Osteocyte (in vitro differentiated cells): ENCODE results near the gene RAMP1. TPM values are rescaled to one million over a fixed set of nuclear protein-coding genes. Genes with fewer than 3 reads are reported as not detected.

Source experiments
- DNase-seq: peaks from one replicate; pipeline ENCODE4 v3.0.0; 2021; ENCODE audit warnings: mixed read lengths; ENCODE audit not compliant: unreplicated experiment; ENCODE audit errors: extremely low spot score
- H3K27ac Mint-ChIP-seq: one replicate; pipeline ENCODE4 v1.8.0; 2021; ENCODE audit warnings: mild to moderate bottlenecking, mixed read lengths; ENCODE audit not compliant: unreplicated experiment
- H3K27me3 Mint-ChIP-seq: one replicate; pipeline ENCODE4 v1.8.0; 2021; ENCODE audit warnings: mixed read lengths; ENCODE audit not compliant: unreplicated experiment
- H3K36me3 Mint-ChIP-seq: one replicate; pipeline ENCODE4 v1.8.0; 2021; ENCODE audit warnings: mixed read lengths; ENCODE audit not compliant: unreplicated experiment
- H3K4me1 Mint-ChIP-seq: one replicate; pipeline ENCODE4 v1.8.0; 2021; ENCODE audit warnings: mixed read lengths; ENCODE audit not compliant: unreplicated experiment
- H3K4me3 Mint-ChIP-seq: one replicate; pipeline ENCODE4 v1.8.0; 2021; ENCODE audit warnings: mild to moderate bottlenecking, moderate library complexity, mixed read lengths; ENCODE audit not compliant: unreplicated experiment
- H3K9me3 Mint-ChIP-seq: one replicate; pipeline ENCODE4 v1.8.0; 2021; ENCODE audit warnings: mixed read lengths; ENCODE audit not compliant: unreplicated experiment
- total RNA-seq: library from RNA; stranded (reverse); gene quantifications from 2 replicates; pipeline ENCODE4 v1.2.1, GENCODE V29; 2021
- TF ChIP-seq, protein P1 (sequence below): fragments of 200-600 bp; sonication (generic); IDR thresholded peaks from 2 replicates; pipeline ENCODE4 v1.5.0; 2021; ENCODE audit warnings: antibody characterized with exemption, mild to moderate bottlenecking, moderate library complexity

RAMP1 gene
- total RNA-seq, 1 donor from 2014 or later, result 93.4 TPM

GRCh38 chr2:237900891-237901831, 41.7 kb downstream of the RAMP1 start:
- TF ChIP-seq, protein P1, sequence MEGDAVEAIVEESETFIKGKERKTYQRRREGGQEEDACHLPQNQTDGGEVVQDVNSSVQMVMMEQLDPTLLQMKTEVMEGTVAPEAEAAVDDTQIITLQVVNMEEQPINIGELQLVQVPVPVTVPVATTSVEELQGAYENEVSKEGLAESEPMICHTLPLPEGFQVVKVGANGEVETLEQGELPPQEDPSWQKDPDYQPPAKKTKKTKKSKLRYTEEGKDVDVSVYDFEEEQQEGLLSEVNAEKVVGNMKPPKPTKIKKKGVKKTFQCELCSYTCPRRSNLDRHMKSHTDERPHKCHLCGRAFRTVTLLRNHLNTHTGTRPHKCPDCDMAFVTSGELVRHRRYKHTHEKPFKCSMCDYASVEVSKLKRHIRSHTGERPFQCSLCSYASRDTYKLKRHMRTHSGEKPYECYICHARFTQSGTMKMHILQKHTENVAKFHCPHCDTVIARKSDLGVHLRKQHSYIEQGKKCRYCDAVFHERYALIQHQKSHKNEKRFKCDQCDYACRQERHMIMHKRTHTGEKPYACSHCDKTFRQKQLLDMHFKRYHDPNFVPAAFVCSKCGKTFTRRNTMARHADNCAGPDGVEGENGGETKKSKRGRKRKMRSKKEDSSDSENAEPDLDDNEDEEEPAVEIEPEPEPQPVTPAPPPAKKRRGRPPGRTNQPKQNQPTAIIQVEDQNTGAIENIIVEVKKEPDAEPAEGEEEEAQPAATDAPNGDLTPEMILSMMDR, result no peak
- Mint-ChIP-seq H3K4me3 (no peak overlapping the region), H3K36me3 (peaks cover 9% of the 10 kb centered on the region), H3K9me3 (no peaks in the 10 kb centered on the region), H3K27me3 (no peaks in the 10 kb centered on the region), H3K4me1 (peaks cover 56% of the 10 kb centered on the region), H3K27ac (peak overlapping the region; percentile 63)
- DNase-seq, result no peak

DNA sequence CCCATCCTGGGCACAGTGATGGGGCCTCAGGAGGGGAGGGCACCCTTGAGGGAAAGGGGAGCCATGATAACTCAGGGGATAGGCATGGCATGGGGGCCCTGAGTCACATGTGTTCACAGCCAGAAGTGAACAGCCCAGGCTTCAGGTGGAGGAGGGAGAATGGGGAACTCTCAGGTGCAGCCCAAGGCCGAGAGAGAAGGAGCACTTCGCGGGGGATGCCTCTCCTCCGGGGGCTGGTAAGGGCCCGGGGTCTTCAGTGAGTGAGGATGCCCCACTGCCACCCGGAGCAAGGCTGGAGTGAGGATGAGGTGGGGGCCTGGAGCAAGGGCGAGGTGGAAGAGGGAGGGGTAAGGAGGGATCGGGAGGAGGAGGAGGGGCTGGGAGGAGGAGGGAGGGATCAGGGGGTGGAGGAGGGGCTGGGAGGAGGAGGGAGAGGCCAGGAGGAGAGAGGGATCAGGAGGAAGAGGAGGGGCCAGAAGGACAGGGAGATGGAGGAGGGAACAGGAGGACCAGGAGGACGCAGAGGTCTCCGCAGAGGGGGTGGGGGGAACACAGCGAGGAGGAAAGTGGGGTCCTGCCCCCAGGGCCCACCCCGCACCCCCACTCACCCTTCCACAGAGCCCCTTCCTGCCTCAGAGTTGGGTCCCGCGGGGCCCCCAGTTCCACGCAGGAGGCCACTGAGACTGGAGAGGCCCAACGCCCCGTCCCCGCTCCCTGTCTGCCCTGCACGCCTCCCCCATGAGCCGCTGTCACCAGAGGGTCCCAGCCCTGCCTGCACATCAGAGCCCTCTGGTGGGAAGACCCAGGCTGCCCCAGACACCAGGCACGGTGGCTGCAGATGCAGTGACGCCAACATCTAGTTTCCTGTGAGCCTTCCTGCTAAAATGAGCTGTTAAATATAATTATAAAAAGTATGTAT, 42.8 kb downstream of the RAMP1 start:
- Mint-ChIP-seq H3K9me3 (peaks cover 3% of the 10 kb centered on the region), H3K27me3 (no peaks in the 10 kb centered on the region), H3K4me1 (peaks cover 50% of the 10 kb centered on the region), H3K36me3 (peaks cover 12% of the 10 kb centered on the region), H3K27ac (peak overlapping the region; percentile 63), H3K4me3 (no peak overlapping the region)
- TF ChIP-seq, protein P1, result no peak
- DNase-seq, result no peak

DNA sequence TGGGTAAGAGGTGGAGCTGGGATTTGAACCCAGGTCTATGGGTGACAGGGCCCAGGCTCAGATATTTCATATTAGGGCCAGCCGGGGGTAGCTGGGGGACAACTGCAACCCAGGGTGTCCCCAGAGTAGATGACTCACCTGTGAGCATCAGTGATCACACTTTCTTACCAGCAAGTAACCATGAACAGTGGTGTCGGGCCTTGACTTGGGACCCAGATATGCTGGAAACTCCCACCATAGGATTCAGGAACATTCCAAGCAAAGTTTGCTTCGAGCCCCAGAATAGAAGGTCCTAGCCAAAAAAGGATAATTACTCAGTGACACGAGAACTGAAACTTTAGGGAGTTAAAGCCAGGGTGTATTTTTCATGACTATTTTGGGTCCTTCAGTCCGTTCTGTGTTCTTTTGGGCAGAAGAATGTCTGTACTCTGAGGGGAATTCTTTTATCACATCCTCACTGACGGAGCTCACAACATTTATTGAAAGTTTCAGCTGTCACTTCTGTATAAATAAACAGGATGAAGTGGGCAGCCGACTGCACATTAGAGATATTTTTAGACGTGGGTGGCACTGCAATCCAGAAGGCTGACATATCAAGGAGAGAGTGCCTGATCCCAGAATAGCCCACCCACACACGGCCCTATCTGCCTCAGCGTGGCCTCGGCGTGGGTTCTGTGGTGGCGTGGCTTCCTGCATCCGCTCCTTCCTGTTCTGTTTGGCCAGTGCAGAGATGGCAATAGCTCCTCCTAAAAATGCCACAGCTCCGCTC, 45.6 kb downstream of the RAMP1 start:
- TF ChIP-seq, protein P1, result no peak

DNA sequence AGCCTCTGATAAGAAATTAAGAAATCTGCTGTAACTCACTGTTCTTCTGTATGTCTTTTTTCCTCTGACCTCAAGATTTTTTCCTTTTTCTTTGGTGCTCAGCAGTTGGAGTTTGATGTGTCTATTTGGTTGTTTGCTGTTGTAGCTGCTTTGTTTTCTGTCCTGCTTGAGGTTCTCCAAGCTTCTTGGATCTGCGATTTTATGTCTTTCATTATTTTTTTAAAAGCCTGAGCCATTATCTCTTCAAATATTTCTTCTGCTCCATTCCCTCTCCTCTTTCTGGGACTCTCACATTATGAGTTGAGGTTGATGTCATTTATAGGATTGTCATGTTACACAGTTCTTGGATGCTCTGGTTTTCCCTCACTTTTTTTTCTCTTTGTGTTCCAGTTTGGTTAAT, 47.7 kb downstream of the RAMP1 start:
- no peak overlapping the region for H3K4me3 Mint-ChIP-seq
- peaks cover 13% of the 10 kb centered on the region for H3K36me3 Mint-ChIP-seq
- H3K9me3 Mint-ChIP-seq, result peaks cover 12% of the 10 kb centered on the region
- no peaks in the 10 kb centered on the region for H3K27me3 Mint-ChIP-seq
- TF ChIP-seq, protein P1, result no peak
- peak overlapping the region; percentile 71 for H3K27ac Mint-ChIP-seq
- H3K4me1 Mint-ChIP-seq, result peaks cover 23% of the 10 kb centered on the region
- DNase-seq, result no peak

More for the DNA sequence above, 45.6 kb downstream of the RAMP1 start:
- Mint-ChIP-seq H3K27ac (peak overlapping the region; percentile 89), H3K36me3 (peaks cover 16% of the 10 kb centered on the region), H3K4me1 (peaks cover 26% of the 10 kb centered on the region), H3K9me3 (peaks cover 12% of the 10 kb centered on the region), H3K4me3 (peak overlapping the region; percentile 42), H3K27me3 (no peaks in the 10 kb centered on the region)
- DNase-seq, result no peak
